ELF-1 (cell line): ENCODE results near the gene MBTPS1.

ENCODE experiments used
- DNase-seq: peaks from one replicate; pipeline ENCODE4 v3.0.0-alpha.2; 2016; ENCODE audit warnings: low read depth, low spot score

Gene MBTPS1

GRCh38 chr16:84116720-84117493 lies at the start of gene MBTPS1:
Gene MBTPS1 (minus strand): TSS chr16:84116942. CDS start chr16:84101783, 15,159 bp downstream.
- DNase-seq = peak; percentile 98

DNA sequence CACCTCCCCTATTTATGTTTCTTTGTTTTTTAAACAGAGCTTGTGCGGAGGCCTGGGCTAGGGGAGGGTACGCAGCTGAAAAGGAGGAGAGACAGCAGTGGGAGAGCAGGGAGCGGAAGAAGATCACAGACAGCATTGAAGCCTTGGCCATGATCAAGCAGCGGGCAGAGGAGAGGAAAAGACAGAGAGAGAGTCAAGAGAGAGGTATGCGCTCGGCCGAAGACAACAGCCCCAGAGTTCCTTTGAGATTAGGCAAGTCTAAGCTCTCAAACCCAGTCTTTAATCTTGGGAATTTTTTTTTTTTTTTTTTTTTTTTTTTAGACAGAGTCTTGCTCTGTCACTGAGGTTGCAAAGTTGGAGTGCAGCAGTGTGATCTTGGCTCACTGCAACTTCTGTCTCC lies 49.0 kb upstream of the MBTPS1 start:
- DNase-seq = no peak

GRCh38 chr16:84161801-84162200 lies 45.1 kb upstream of the MBTPS1 start:
- DNase-seq = no peak

DNA sequence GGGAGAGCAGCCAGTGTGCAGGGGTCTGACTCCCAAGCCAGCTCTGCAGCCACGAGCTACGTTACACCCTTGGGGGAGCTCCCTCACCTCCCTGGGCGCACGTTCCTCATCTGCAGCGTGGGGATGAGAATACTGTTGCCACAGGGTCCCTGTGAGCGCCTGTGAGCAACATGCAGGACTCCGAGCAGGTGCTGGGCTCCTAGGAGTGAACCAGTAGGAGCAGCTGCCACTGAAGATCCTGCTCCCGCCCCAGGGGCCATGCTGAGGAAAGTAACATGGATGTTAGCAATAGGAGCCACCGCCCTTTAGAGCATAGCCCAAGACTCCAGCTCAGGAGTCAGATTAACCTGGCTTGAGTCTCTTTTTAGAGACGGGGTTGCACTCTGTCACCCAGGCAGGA lies 44.3 kb upstream of the MBTPS1 start:
- DNase-seq = no peak

GRCh38 chr16:84159800-84160199 lies 43.1 kb upstream of the MBTPS1 start:
- no peak for DNase-seq

GRCh38 chr16:84159007-84159406 lies 42.3 kb upstream of the MBTPS1 start:
- DNase-seq = no peak

DNA sequence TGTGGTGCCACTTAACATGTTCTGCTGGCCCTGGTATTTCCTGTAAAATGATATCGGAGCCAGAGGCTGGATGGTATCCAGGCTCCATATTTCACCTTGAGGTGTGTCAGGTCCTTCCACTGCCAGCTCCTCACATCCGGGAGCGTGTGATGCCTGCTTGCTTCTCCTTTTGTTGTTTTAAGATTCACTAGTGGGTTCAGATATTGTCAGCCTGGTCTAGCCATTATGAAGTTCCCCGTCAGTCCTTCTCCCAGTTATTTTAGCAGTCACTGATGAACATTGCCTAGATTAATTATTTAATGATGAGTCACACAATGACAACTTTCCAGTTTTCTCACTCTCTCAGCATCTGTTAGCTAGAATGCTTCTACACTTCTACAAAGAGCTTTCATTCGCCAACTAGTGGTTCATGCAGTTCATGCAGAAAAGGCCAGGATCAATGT lies 39.6 kb upstream of the MBTPS1 start:
- no peak for DNase-seq

DNA sequence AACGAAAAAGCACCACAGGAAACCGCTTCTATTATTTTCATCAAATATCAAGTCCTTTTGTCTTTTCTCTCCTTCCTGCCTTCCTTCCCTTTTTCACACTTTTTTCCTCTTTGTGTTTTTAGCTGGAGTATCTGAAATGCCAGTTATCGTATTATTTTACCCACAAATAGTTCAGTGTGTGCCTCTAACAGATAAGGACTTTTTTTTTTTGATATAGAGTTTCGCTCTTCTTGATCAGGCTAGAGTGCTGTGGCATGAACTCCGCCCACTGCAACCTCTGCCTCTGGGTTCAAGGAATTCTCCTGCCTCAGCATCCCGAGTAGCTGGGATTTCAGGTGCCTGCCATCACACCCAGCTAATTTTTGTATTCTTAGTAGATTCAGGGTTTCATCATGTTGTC lies 39.0 kb upstream of the MBTPS1 start:
- DNase-seq = no peak

- DNase-seq = no peak
Observed at GRCh38 chr16:84155226-84155625, 38.5 kb upstream of the MBTPS1 start.

DNA sequence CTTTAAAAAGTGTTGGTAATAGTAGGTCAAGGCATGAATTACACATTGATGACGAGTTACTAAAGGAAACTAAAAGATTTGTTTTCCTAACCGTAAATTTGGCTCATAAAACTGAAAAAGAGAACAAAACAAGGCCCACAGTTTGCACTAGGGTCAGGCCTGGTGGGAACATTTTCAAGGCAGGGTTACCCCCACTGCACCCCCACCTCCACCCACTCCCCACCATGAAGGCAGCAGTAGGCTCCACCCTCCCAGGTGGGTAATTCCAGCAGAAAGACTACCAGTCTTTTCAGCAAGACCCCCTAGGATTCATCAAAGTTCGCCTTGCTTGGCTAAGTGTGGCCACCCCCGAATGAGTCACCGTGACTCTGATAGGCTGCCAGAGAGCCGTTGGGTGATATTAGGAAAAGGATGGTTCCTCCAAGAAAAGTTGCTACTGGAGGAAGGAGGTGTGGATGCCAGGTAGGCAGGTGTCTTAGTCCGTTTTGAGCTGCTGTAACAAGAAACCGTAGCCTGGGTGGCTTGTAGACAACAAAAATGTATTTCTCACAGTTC lies 37.0 kb upstream of the MBTPS1 start:
- DNase-seq = no peak

GRCh38 chr16:84150926-84151325 lies 34.2 kb upstream of the MBTPS1 start:
- no peak for DNase-seq

- DNase-seq = peak; percentile 92
Observed at GRCh38 chr16:84144859-84145639, 28.3 kb upstream of the MBTPS1 start, which contains the start of the genes DNAAF1 and HSDL1. Gene DNAAF1 (plus strand): TSS chr16:84145308. CDS start chr16:84145441, 133 bp downstream. Gene HSDL1 (minus strand): TSS chr16:84145177. CDS start chr16:84131321, 13,856 bp downstream.

- peak; percentile 47 for DNase-seq
Observed at GRCh38 chr16:84144209-84144858, 27.6 kb upstream of the MBTPS1 start.

- peak; percentile 20 for DNase-seq
Observed at GRCh38 chr16:84143784-84144199, 27.1 kb upstream of the MBTPS1 start.

DNA sequence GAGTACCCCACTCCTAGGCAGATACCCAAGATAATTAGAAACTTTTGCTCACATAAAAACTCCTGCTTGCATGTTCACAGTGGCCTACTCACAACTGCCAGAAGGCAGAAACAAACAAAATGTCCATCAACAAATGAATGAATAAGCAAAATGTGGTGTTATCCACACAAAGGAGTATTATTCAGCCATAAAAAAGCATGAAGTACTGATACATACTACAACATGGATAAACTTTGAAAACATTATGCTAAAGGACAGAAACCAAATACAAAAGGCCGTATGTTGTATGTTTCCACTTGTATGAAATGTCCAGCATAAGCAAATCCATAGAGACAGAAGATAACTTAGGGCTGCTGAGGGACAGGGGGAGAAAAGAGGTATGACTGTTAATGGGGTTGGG lies 26.3 kb upstream of the MBTPS1 start:
- DNase-seq = no peak

GRCh38 chr16:84141143-84141670 lies 24.5 kb upstream of the MBTPS1 start:
- DNase-seq = peak; percentile 35

- DNase-seq = no peak
Observed at GRCh38 chr16:84139628-84140258, 23.0 kb upstream of the MBTPS1 start.

DNA sequence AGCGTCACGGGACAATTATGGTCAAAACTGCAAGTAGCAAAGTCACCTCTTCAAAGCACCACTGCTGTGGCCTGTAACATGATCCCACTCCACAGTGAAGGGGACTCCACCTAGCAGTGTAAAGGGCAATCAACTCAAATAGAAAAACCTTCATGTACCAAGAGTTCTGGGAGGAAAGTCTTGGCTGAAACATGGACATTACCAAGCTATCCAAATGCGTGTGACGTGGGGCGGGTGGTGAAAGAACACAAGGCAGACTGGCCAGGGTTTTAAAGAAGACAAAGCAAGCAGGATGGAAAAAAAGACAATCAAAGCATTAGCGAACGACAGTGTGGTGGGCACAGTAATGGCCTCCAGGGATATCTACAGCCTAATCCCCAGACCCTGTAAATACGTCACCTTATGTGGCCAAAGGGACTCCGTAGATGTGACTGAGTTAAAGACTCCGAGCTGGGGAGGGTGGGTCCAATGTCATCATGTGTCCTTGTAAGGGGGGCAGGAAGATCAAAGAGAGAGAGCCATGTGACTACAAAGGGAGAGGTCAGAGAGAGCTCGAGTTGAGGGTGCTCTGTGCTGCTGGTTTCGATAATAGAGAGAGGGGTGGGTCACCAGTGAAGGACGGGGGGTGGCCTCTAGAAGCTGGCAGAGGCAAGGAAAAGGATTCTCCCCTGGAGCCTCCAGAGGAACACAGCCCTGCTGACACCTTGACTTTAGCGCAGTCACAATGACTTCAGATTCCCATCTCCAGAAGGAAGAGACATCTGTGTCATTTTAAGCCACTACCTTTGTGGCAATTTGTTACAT lies 22.3 kb upstream of the MBTPS1 start:
- peak; percentile 40 for DNase-seq

GRCh38 chr16:84138500-84138823 lies 21.7 kb upstream of the MBTPS1 start:
- DNase-seq = no peak

GRCh38 chr16:84137769-84138357 lies 21.1 kb upstream of the MBTPS1 start:
- no peak for DNase-seq
